LoVo (cell line): ENCODE results near the gene MESP2.

Experiments used
- DNase-seq: peaks from one replicate; pipeline ENCODE4 v3.0.0-alpha.2; 2016; ENCODE audit warnings: low spot score

MESP2 gene

GRCh38 chr15:89802231-89802928, 26.2 kb downstream of the MESP2 start:
- no peak for DNase-seq

- no peak for DNase-seq
Observed at GRCh38 chr15:89802986-89803824, 27.1 kb downstream of the MESP2 start.

- no peak for DNase-seq
Observed at GRCh38 chr15:89803941-89804800, 28.0 kb downstream of the MESP2 start.

GRCh38 chr15:89805241-89806209, 29.4 kb downstream of the MESP2 start:
- no peak for DNase-seq

DNA sequence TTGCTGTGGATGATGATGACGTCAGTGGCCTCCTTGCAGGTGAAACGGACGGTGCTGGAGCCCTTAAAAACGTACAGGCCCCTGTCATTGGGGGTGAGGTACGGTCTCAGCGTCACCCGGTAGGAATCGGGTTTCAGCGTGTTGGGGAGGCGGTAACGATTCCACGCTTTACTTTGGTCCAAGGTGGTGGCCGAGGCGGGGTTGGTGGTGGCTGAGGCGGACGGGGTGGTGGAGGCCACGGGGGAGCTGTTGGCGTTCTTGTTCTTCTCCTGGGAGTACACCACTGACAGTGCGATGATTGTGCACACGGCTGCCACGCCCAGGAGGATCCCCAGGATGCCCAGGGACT, 30.1 kb downstream of the MESP2 start:
- no peak for DNase-seq

- DNase-seq, result no peak
Observed at GRCh38 chr15:89806559-89807550, 30.7 kb downstream of the MESP2 start.

DNA sequence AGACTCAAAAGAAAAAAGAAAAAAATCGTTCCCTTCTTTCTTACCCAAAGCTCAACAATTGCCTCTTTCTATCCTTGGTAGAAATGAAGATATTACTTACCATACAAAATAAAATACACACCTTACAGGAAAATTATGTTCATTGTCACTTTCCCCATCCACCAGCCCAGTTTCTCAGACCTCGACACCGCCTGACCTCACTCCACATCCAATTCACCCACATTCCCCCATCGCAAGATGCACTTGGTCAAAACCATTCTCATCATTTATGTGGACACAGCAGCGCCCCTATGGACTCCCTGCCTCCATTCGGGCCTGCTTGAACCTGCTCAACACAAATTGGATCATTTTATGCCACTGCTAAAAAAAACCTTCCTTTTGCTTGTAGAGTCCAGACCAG, 31.6 kb downstream of the MESP2 start:
- DNase-seq, result no peak

DNA sequence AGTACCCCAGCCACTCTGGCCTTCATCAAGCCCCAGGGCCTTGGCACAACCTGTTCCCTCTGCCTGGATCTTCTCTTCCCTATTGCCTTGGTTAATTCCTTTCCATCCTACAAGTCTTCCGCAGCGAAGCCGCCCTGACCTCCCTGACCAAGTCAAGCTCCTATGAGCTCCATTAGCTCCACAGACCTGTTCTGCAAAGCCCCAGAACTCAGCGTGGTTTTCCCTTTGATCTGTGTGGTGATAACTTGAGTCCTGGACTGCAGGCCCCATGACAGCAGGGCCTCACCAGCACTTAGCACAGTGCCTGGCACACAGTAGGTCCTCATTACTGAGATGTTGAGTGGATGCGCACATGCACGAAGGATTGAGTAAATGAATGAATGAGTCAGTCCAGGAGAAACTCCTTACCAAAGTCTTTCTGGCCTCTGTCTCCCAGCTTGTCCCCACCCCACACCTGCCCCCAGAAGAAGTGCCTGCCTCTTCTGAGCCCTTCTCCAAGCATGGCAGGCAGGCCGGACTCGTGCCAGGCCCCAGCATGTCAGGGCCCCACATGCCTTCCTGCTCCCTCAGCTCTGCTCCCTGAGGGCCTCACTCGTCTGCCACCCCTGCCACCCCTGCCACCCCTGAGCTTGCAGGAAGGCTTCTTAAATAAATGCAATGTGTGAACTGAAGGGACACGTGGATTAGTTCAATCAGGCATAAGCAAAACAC, 32.2 kb downstream of the MESP2 start:
- DNase-seq, result no peak

DNA sequence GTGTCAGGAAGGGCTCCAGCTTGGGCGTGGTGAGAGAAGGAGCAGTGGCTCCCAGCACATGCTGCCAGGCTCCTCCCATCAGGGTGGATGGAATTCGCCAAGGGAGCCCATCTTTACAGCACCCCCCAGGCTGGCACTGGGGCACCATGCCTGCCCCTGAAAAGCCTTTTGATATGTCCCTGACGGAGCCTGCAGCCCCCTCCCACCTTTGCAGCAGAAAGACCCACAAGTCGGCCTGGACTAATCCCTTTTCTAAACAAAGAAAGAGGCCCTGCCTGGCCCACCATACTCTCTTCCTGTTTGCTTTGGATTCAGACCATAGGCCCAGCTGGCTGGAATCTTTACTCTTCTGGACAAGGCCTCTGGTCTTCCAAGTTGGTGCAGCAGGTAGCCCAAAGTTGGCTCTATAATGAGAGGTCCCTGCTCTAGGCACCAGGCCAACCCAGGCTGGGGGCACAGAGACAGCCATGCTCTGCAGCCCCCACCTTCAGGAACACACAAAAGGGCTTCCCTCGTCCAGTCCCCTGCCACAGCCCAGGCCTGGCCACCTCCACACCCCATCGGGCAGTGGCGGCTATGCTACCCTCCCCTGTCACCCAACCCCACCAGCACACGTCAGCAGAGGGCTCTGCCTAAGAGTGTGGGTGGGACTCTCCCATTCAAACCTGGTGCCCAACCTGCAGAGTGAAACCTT, 33.1 kb downstream of the MESP2 start:
- no peak for DNase-seq

DNA sequence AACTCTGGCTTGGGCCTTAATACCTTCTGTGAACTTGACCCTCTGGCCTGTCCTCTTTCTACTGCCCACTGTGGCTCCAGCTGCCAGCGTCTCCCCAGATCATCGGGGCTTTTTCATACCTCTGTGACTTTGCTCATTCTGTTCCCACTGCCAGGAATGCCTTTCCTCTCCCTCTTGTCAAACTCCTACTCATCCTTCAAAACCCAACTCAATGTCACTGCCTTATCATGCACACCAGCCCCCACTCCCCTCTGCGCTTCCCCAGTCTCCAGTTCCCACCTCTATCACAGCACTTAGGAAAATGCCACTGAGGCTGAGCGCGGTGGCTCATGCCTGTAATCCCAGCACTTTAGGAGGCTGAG, 33.6 kb downstream of the MESP2 start:
- no peak for DNase-seq

GRCh38 chr15:89810837-89811236, 34.7 kb downstream of the MESP2 start:
- DNase-seq, result no peak

GRCh38 chr15:89812011-89812846, 36.1 kb downstream of the MESP2 start:
- peak; percentile 48 for DNase-seq

DNA sequence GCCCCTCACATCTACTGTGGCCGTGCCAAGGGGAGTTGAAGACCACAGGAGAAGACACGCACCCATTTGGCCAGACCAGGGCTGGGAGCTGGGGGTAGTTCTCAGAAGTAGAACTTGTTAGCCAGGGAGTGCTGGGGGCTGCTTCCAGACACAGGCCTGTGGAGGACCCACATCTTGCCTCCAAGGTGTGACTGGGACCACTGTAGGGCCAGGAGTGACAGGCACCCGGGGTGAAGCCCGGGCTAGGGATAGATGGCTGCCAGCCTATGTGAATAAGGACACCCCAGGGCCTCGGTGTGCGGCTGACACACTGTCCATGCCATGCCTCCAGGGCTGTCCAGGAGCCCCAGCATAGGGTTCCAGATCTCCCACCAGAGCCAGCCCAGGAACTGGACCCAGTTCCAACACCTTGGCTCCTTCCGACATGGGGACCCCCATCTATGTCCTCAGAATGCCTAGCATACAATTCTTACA, 36.8 kb downstream of the MESP2 start:
- DNase-seq, result no peak

DNA sequence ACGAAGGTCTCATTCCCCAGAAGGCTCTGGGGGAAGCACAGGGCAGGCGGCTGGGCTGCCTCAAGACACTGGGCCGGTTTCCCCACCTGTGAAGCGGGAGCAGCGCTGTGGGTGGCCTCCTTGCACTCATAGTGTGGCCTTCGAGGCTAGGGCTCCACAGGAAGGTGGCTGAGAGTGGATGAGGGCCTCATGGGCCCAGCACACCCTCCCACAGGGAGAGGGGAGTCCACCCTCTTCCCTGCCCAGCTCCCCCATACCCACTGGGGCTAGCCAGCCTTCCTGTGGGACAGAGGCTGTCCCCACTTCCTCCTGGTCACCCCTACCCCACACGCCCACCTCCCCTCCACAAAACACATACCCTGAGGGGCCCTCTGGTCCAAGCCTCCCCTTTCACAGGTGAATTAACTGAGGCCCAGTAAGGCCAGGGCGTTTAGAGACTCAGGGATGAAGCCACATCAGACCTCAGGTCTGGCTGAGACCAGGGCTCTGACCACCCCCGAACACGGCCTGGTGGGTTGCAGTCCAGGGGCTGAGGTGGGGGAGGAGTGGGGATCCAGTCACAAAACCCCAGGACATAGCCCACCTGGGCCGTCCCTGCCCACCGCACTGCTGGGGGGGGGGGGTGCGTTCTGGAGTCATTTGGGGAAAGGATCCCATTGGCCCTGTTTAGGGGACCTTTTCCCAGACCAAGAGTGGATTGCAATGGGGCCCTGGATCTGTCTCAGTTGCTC, 37.4 kb downstream of the MESP2 start:
- no peak for DNase-seq

DNA sequence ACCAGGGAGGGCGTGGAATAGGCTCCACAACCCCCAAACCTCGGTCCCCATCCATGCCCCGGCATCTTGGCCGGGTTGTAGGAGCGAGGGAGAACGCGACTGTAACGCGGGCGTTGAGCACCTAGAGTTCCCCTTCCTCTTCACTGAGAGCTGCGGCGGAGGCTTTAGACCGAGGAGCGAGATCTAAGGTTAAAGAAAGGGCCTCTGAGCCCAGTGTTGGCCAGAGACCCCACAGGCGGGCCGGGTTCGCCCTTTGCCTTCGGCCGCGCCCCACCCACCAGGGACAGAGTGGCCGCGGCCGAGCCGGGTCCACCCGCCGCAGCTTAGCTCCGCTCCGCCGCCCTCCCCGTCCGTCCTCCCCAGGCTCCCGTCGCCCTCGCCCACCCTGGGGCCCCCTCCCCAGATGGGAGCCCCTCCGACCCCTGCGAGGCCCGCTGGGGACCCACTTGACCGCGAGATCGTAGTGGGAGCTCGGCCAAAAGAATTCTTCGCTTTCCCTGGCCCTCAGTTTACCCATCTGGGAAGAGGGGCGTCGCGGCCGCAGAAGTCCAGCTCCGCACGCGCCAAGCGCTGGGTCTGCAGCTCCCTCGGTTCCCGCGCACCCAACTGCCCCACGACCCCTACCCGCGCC, 38.1 kb downstream of the MESP2 start:
- no peak for DNase-seq

GRCh38 chr15:89815769-89816168, 39.6 kb downstream of the MESP2 start:
- DNase-seq, result no peak
